Cardiac muscle cell (in vitro differentiated cells and primary cell): ENCODE results near the gene GOLGA6D. TPM values are rescaled to one million over a fixed set of nuclear protein-coding genes. Genes with fewer than 3 reads are reported as not detected.
"Not testable (repeated sequence)": the region's sequence is repeated elsewhere in the genome, so short reads cannot be mapped to it uniquely, and the experiment has no call there.

ENCODE experiments used
- DNase-seq, 2 donors: peaks; one replicate each; pipeline versions ENCODE4 v3.0.0 to v3.0.0-alpha.2; 2010 to 2017; ENCODE audit warnings: low read depth in 1 of 2, low spot score in 1 of 2
- H3K27ac ChIP-seq: fragments of 200-600 bp; sonication (generic); 2 replicates; pipeline ENCODE4 v1.5.1; 2016
- H3K27me3 ChIP-seq: fragments of 200-600 bp; sonication (generic); 2 replicates; pipeline ENCODE4 v1.6.0; 2016; ENCODE audit warnings: control low read depth
- H3K36me3 ChIP-seq: fragments of 200-600 bp; sonication (generic); 2 replicates; pipeline ENCODE4 v1.5.1; 2016; ENCODE audit warnings: control low read depth
- H3K4me1 ChIP-seq: fragments of 200-600 bp; sonication (generic); 2 replicates; pipeline ENCODE4 v1.8.1; 2017; ENCODE audit warnings: low read depth, mild to moderate bottlenecking, mixed run types
- H3K4me3 ChIP-seq: fragments of 200-600 bp; sonication (generic); 2 replicates; pipeline ENCODE4 v1.5.1; 2016; ENCODE audit warnings: mild to moderate bottlenecking
- H3K9me3 ChIP-seq: fragments of 200-600 bp; sonication (generic); 2 replicates; pipeline ENCODE4 v1.5.1; 2017; ENCODE audit warnings: low read depth, mild to moderate bottlenecking, control low read depth
- CTCF ChIP-seq: IDR thresholded peaks from 2 replicates; pipeline ENCODE4 v1.5.1; 2012; ENCODE audit warnings: low read depth, mild to moderate bottlenecking, low read length
- polyA plus RNA-seq: library from polyadenylated mRNA; unstranded; fragments of >200 nt; fragmentation: Nextera tagmentation; extraction: Ambion mirVana; gene quantifications from 2 replicates; pipeline ENCODE4 v1.2.1, GENCODE V29; 2016
- total RNA-seq: library from RNA; depleted of rRNA; stranded (reverse); fragments of >200 nt; gene quantifications from 2 replicates; pipeline ENCODE4 v1.2.3, GENCODE V29; 2016

The GOLGA6D gene, protein sequence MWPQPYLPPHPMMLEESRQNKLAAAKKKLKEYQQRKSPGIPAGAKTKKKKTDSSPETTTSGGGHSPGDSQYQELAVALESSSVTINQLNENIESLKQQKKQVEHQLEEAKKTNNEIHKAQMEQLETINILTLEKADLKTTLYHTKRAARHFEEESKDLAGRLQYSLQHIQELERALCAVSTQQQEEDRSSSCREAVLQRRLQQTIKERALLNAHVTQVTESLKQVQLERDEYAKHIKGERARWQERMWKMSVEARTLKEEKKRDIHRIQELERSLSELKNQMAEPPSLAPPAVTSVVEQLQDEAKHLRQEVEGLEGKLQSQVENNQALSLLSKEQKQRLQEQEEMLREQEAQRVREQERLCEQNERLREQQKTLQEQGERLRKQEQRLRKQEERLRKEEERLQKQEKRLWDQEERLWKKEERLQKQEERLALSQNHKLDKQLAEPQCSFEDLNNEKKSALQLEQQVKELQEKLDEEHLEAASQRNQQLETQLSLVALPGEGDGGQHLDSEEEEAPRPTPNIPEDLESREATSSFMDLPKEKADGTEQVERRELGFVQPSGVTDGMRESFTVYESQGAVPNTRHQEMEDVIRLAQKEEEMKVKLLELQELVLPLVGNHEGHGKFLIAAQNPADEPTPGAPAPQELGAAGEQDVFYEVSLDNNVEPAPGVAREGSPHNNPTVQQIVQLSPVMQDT
- total RNA-seq (0.06 and 0.28 TPM in 2 replicates), polyA plus RNA-seq (0.29 TPM in 1 of 2 replicates, not detected in the other)

DNA sequence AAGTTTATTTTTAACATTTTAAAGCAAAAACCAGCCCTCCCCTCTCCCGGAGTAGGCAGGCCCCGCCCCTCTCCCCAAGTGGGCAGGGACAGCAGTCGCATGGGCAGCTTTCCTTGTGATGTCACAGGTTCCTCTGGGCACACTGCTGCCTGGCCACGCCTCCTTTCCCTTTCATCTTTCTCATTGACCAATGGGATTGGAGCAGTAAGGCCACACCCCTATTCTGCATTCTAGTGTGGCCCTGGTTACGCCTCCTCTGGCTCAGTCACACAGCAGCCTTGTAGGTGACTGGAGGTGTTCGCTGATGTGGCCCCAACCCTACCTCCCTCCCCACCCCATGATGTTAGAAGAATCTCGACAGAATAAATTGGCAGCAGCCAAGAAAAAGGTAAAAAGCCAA lies at the start of gene GOLGA6D:
TSS of gene GOLGA6D (plus strand) at position 264 of the 400 bp plus-strand sequence. CDS start at position 305, 41 bp downstream.
- H3K4me1 ChIP-seq, H3K27ac ChIP-seq, H3K36me3 ChIP-seq, H3K4me3 ChIP-seq, H3K27me3 ChIP-seq, H3K9me3 ChIP-seq, DNase-seq: not testable (repeated sequence)

GRCh38 chr15:75233504-75234190 lies 49.0 kb upstream of the GOLGA6D start:
- DNase-seq, result no peak
- Histone ChIP-seq H3K4me3 (no peak overlapping the region), H3K4me1 (no peaks in the 10 kb centered on the region), H3K27me3 (no peaks in the 10 kb centered on the region), H3K9me3 (no peaks in the 10 kb centered on the region), H3K36me3 (no peaks in the 10 kb centered on the region), H3K27ac (no peak overlapping the region)
- TF ChIP-seq CTCF, result no peak

DNA sequence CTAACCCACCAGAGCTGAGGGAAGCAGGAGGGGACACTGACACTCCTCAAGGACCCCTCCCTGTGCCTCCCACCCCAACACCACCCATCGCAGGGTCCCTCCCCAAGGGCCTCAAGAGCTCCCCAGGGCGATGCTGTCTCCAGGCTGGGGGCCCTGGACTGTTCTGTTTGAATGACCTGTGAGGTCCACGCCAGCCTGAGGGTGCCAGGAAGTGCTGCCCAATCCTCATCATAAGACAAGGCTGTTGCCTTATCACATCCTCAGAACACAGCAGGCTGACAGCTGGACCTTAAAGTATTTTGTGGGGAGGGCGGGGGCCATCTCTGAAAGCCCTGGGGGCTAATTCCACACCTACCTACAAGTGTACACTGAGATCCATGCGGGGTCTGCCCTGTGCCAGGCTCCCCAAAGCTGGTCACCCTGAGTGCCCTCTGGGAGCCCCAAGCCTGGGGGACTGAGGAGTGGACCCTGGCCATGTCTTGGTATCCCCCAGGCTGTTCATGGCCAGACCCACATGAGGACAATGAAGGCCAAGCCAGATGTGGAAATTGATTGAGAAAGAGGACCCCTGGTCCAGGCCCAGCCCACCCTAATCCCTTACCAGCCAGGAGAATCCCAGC lies 48.3 kb upstream of the GOLGA6D start:
- H3K9me3 ChIP-seq, result no peaks in the 10 kb centered on the region
- H3K4me1 ChIP-seq, result no peaks in the 10 kb centered on the region
- DNase-seq, result no peak
- H3K4me3 ChIP-seq, result no peak overlapping the region
- TF ChIP-seq CTCF, result no peak
- no peaks in the 10 kb centered on the region for H3K36me3 ChIP-seq
- no peak overlapping the region for H3K27ac ChIP-seq
- no peaks in the 10 kb centered on the region for H3K27me3 ChIP-seq

- H3K27ac ChIP-seq, result no peak overlapping the region
- DNase-seq, result no peak
- H3K9me3 ChIP-seq, result no peaks in the 10 kb centered on the region
- H3K27me3 ChIP-seq, result no peaks in the 10 kb centered on the region
- TF ChIP-seq CTCF, result no peak
- no peak overlapping the region for H3K4me3 ChIP-seq
- H3K36me3 ChIP-seq, result no peaks in the 10 kb centered on the region
- H3K4me1 ChIP-seq, result no peaks in the 10 kb centered on the region
These were observed 47.5 kb upstream of the GOLGA6D start for GRCh38 chr15:75235051-75235673.

DNA sequence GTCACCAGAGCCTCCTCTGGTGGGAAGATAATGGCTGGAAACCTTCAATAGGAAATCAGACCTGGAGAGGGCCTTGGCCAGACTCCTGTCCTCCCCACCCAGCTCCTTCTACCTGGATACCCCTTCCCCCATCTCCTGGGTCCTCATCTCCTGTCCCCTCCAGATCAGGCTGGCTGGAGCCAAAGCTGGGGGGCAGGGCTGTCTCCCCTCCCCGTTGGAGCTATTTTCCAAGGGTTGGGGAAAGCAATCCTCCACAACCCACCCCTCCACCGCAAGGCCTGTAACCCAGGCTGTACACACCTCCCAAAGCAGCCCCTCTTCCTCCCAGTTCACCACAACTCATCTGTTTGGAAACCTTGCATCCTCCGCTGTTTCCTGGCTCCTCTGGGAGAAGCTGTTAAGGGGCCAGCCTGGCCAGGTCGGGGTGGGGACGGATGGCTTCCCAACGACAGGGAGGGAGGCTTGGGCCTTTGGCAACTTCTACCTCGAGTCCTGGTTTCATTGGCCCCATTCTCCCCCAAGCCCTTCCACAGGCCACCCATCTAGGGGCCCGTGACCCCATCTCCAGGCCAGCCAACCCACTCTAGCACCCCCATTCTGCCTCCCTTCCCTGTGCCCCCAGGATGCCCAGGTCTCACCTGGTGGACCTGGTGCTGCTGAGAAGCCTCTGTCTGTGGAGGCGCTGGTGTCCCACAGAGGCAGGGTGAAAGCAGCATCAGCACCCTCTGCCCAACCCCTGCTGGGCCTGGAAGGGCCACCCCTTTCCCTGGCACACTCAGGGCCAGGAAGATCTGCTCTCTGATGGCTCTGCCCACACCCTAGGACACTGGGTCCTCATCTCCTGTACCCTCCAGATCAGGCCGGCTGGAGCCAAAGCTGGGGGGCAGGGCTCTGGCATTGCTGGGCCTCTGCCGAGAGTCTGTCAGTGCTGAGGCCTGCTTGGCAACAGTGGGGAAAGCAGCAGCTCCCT lies 46.6 kb upstream of the GOLGA6D start:
- Histone ChIP-seq H3K4me1 (no peaks in the 10 kb centered on the region), H3K36me3 (no peaks in the 10 kb centered on the region), H3K9me3 (no peaks in the 10 kb centered on the region), H3K27ac (no peak overlapping the region), H3K27me3 (no peaks in the 10 kb centered on the region), H3K4me3 (no peak overlapping the region)
- TF ChIP-seq CTCF, result no peak
- no peak for DNase-seq
